ENCODE data around the gene CERS4. TPM values are rescaled to one million over a fixed set of nuclear protein-coding genes. Genes with fewer than 3 reads are reported as not detected.

Gene CERS4
- total RNA-seq, 2 experiments from 2014 or later = 27.7 to 28.1 TPM

Other genes with a start within 250 kb of the CERS4 start
- 100 to 1,000 TPM; 128 to 132 TPM for gene ELAVL1, start 203.7 kb upstream of the CERS4 start, total RNA-seq
- 10 to 100 TPM in 1 of 2 experiments, 1 to 10 TPM in 1; 10.0 to 10.2 TPM for gene CCL25, start 156.6 kb upstream of the CERS4 start, total RNA-seq
- gene FBN3, start 59.8 kb upstream of the CERS4 start, total RNA-seq = under 1 TPM in 1 of 2 experiments, not detected in 1; 0.03 TPM
- 10 to 100 TPM; 54.6 to 55.0 TPM for gene CD320, start 99.0 kb downstream of the CERS4 start, total RNA-seq
- 10 to 100 TPM; 56.0 to 63.8 TPM for gene NDUFA7, start 112.0 kb downstream of the CERS4 start, total RNA-seq
- gene RPS28, start 112.1 kb downstream of the CERS4 start, total RNA-seq = 1,000 to 10,000 TPM; 1,476 to 1,561 TPM
- gene KANK3, start 133.9 kb downstream of the CERS4 start, total RNA-seq = 1 to 10 TPM; 3.4 to 3.5 TPM
- not detected for gene ANGPTL4, start 154.8 kb downstream of the CERS4 start, total RNA-seq
- 10 to 100 TPM; 92.4 to 92.7 TPM for gene RAB11B, start 181.0 kb downstream of the CERS4 start, total RNA-seq
- gene MARCHF2, start 203.9 kb downstream of the CERS4 start, total RNA-seq = 10 to 100 TPM; 26.8 to 28.1 TPM
- gene HNRNPM, start 235.6 kb downstream of the CERS4 start, total RNA-seq = 100 to 1,000 TPM; 283 to 291 TPM